ENCODE results near the gene DAND5. TPM values are rescaled to one million over a fixed set of nuclear protein-coding genes. Genes with fewer than 3 reads are reported as not detected.

The DAND5 gene
- polyA plus RNA-seq, 3 donors = not detected

- Mint-ChIP-seq H3K36me3 (peaks cover 0 to 12% of the 10 kb centered on the region in 2 donors), H3K4me1 (peaks cover 11% of the 10 kb centered on the region), H3K9me3 (peaks cover 0 to 6% (median 2%) of the 10 kb centered on the region in 7 donors), H3K27me3 (ENCODE audit: low read depth in 3 of 3) (peaks cover 30 to 45% (median 40%) of the 10 kb centered on the region in 3 donors), H3K27ac (no peak overlapping the region), H3K4me3 (peak overlapping the region in 1 of 2 donors; percentile 94)
- Histone ChIP-seq H3K27ac (ENCODE audit: low read depth in 1 of 2, low read length in 2 of 2) (no peak overlapping the region), H3K4me1 (ENCODE audit: control insufficient read depth in 1 of 2, insufficient read depth in 2 of 2, low read length in 2 of 2) (peaks cover 13 to 17% of the 10 kb centered on the region in 2 donors), H3K9me3 (replicated peaks in 1 of 2; ENCODE audit: control insufficient read depth in 1 of 2, insufficient read depth in 1 of 2, low read length in 2 of 2) (peaks cover 0 to 4% of the 10 kb centered on the region in 2 donors), H3K9ac (ENCODE audit: insufficient read depth, low read length, poor library complexity, severe bottlenecking) (no peak overlapping the region), H4K20me1 (ENCODE audit: insufficient read depth, low read length) (peaks cover 10% of the 10 kb centered on the region), H3K79me2 (ENCODE audit: insufficient read depth, low read length) (no peaks in the 10 kb centered on the region), H3K4me2 (replicated peaks; ENCODE audit: extremely low read depth, low read length, poor library complexity, severe bottlenecking) (no peak overlapping the region), H2AFZ (ENCODE audit: insufficient read depth, low read depth, low read length, poor library complexity, severe bottlenecking) (no peak overlapping the region), H3K4me3 (replicated peaks in 1 of 3; ENCODE audit: low read depth in 2 of 3, low read length in 3 of 3) (no peak overlapping the region), H3K27me3 (ENCODE audit: control insufficient read depth in 2 of 2, insufficient read depth in 2 of 2, low read length in 2 of 2) (peaks cover 0 to 28% of the 10 kb centered on the region in 2 donors), H3K36me3 (replicated peaks in 1 of 2; ENCODE audit: control insufficient read depth in 1 of 2, insufficient read depth in 2 of 2, low read length in 2 of 2) (no peaks in the 10 kb centered on the region)
- WGBS (ENCODE audit: insufficient coverage) = 95% methylated on average over 6 of the region's 7 CpGs
- TF ChIP-seq, protein P1, sequence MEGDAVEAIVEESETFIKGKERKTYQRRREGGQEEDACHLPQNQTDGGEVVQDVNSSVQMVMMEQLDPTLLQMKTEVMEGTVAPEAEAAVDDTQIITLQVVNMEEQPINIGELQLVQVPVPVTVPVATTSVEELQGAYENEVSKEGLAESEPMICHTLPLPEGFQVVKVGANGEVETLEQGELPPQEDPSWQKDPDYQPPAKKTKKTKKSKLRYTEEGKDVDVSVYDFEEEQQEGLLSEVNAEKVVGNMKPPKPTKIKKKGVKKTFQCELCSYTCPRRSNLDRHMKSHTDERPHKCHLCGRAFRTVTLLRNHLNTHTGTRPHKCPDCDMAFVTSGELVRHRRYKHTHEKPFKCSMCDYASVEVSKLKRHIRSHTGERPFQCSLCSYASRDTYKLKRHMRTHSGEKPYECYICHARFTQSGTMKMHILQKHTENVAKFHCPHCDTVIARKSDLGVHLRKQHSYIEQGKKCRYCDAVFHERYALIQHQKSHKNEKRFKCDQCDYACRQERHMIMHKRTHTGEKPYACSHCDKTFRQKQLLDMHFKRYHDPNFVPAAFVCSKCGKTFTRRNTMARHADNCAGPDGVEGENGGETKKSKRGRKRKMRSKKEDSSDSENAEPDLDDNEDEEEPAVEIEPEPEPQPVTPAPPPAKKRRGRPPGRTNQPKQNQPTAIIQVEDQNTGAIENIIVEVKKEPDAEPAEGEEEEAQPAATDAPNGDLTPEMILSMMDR (IDR thresholded peaks at IDR 0.05) = no peak
- no peak for DNase-seq
- intact Hi-C loops (cut with micrococcal nuclease) = no loop called here
These were observed 24.2 kb downstream of the DAND5 start for GRCh38 chr19:12993562-12993961.

DNA sequence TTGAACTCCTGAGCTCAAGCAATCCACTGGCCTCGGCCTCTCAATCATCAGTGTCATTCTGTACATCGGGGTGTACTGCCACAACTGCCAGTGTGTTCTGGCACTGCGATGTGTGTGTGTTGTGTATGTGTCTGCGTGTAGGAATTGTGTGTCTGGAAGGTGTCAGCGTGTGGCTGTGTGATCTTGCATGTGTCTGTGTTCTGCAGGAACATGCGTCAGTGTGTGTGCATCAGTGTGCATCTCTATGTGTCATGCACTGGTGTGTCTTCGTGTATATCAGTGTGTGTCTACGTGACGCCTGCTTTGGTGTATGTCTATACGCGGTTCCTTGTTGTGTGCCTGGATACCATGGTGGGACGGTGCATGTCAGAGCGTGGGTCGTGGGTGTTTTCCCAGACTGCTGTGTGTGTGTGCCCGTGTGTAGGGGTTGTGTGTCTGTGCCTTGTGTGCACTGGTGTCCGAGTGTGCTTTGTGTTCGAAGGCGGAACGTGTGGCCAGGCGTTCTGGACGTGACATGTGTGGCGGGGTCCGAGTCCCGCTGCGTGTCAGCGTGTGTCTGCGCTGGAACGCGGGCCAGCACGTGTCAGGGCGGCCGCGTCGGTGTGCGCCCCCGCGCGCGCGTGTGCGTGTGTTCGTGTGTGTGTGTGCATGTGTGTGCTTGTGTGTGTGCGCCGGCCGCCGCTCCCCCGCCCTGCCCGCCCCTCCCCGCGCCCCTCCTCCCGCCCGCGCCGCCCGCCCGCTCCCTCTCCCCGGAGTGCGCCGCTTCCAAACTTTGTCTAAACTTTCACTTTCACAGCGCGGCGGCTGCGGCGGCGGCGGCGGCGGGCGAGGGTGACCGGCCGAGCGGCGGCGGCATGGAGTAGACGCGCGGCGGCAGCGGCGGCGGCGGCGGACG, 25.6 kb downstream of the DAND5 start, which contains the start of gene NFIX:
Gene NFIX (plus strand): TSS at position 775 of the 895 bp plus-strand sequence. CDS start 363 bp downstream, outside the sequence.
- no peaks in the 10 kb centered on the region for H3K9me3 ChIP-seq (replicated peaks in 1 of 2; ENCODE audit: control insufficient read depth in 1 of 2, insufficient read depth in 1 of 2, low read length in 2 of 2)
- H3K27me3 ChIP-seq (ENCODE audit: control insufficient read depth in 2 of 2, insufficient read depth in 2 of 2, low read length in 2 of 2) = peaks cover 0 to 28% of the 10 kb centered on the region in 2 donors
- peaks cover 13 to 17% of the 10 kb centered on the region in 2 donors for H3K4me1 ChIP-seq (ENCODE audit: control insufficient read depth in 1 of 2, insufficient read depth in 2 of 2, low read length in 2 of 2)
- H3K27ac ChIP-seq (ENCODE audit: low read depth in 1 of 2, low read length in 2 of 2) = no peak within 1 kb of the TSS
- Mint-ChIP-seq H3K9me3 (peaks cover 0 to 6% (median 2%) of the 10 kb centered on the region in 7 donors), H3K4me3 (peak within 1 kb of the TSS; percentile 93 to 99), H3K36me3 (peaks cover 0 to 20% of the 10 kb centered on the region in 2 donors), H3K27me3 (ENCODE audit: low read depth in 3 of 3) (peaks cover 30 to 45% (median 40%) of the 10 kb centered on the region in 3 donors), H3K4me1 (peaks cover 11% of the 10 kb centered on the region), H3K27ac (peak within 1 kb of the TSS in 6 of 7 donors; percentile 6 to 73 (median 59))
- H3K36me3 ChIP-seq (replicated peaks in 1 of 2; ENCODE audit: control insufficient read depth in 1 of 2, insufficient read depth in 2 of 2, low read length in 2 of 2) = no peaks in the 10 kb centered on the region
- H4K20me1 ChIP-seq (ENCODE audit: insufficient read depth, low read length) = peaks cover 10% of the 10 kb centered on the region
- intact Hi-C loops (cut with micrococcal nuclease) = no loop called here
- no peaks in the 10 kb centered on the region for H3K79me2 ChIP-seq (ENCODE audit: insufficient read depth, low read length)
- TF ChIP-seq, protein P1 (IDR thresholded peaks at IDR 0.05) = no peak
- H3K4me3 ChIP-seq (replicated peaks in 1 of 3; ENCODE audit: low read depth in 2 of 3, low read length in 3 of 3) = peak within 1 kb of the TSS; percentile 61 to 83 (median 65)
- H3K4me2 ChIP-seq (replicated peaks; ENCODE audit: extremely low read depth, low read length, poor library complexity, severe bottlenecking) = peak within 1 kb of the TSS; percentile 88
- peak in 2 of 3 donors; percentile 39 to 54 for DNase-seq
- H2AFZ ChIP-seq (ENCODE audit: insufficient read depth, low read depth, low read length, poor library complexity, severe bottlenecking) = peak within 1 kb of the TSS; percentile 78
- peak within 1 kb of the TSS; percentile 56 for H3K9ac ChIP-seq (ENCODE audit: insufficient read depth, low read length, poor library complexity, severe bottlenecking)
- WGBS (ENCODE audit: insufficient coverage) = 11% methylated on average over 58 of the region's 84 CpGs

All from CD14-positive monocyte (primary cell).